ENCODE data around the gene CABP7.

CABP7 gene

DNA sequence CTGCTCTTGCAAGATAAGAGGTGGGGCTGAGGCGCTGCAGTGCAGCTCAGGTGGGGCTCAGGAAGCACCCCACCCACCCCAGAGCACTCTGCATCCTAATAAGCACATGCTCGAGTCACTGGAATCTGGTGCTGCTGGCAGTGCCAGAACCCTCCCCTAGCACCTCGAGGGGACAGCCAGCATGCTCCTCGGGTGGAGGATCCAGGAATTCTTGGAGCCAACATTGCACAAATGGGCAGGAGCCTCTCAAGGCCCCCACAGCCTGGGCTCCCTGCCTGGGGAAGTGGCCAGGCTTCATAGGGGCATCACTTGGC, 27.5 kb upstream of the CABP7 start:
- no peak for DNase-seq (ENCODE audit: insufficient read length)
- no peak for TF ChIP-seq TAF1 (IDR thresholded peaks at IDR 0.05; ENCODE audit: borderline replicate concordance, low read depth, low read length)
- TF ChIP-seq POLR2AphosphoS5 (IDR thresholded peaks at IDR 0.05; ENCODE audit: low read depth, low read length): no peak
- TF ChIP-seq POLR2A (IDR thresholded peaks at IDR 0.05; ENCODE audit: low read depth, low read length): no peak
- FAIRE-seq: no peak

DNA sequence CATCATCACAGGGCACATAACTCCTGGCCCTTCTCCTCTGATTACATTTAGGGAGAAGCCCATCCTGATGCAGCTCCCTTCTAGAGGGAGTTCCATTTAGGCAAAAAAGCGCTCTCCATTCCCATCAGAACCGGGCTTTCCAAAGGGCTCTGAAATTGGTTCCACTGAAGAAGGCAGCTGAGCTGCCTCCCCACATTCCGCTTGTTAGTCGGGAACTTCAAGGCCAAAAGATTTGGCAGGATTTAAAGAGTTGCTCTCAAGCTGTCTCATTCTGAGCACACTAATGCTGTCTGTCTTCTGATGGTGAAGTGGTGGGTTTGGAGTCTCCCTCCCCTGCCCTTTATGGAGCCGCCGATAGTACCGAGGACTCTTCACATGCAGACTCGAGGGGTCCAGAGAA, 26.6 kb upstream of the CABP7 start:
- DNase-seq (ENCODE audit: insufficient read length) (no peak), FAIRE-seq (no peak)
- TF ChIP-seq POLR2A (IDR thresholded peaks at IDR 0.05; ENCODE audit: low read depth, low read length) (no peak), TAF1 (IDR thresholded peaks at IDR 0.05; ENCODE audit: borderline replicate concordance, low read depth, low read length) (no peak), POLR2AphosphoS5 (IDR thresholded peaks at IDR 0.05; ENCODE audit: low read depth, low read length) (no peak)

DNA sequence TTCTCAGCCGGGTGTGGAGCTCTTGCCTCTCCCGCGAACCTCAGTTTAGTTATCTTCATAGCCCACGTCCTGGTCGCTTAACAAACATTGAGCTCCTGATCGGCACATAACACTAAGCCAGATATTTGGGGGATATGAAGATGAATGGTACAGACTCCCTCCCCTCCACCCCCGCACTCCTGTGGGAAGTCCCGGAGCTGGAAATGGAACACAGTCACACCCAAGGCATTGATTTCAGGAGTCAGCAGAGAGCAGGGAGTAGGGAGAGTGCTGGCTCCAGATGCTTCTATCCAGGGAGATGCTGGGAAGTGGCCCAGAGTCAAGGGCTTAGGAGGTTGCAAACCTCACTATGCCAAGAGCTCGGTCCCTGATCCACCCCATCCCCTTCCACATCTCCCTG, 26.1 kb upstream of the CABP7 start:
- TF ChIP-seq TAF1 (IDR thresholded peaks at IDR 0.05; ENCODE audit: borderline replicate concordance, low read depth, low read length) (no peak), POLR2A (IDR thresholded peaks at IDR 0.05; ENCODE audit: low read depth, low read length) (no peak), POLR2AphosphoS5 (IDR thresholded peaks at IDR 0.05; ENCODE audit: low read depth, low read length) (no peak)
- DNase-seq (ENCODE audit: insufficient read length): no peak
- FAIRE-seq: no peak

DNA sequence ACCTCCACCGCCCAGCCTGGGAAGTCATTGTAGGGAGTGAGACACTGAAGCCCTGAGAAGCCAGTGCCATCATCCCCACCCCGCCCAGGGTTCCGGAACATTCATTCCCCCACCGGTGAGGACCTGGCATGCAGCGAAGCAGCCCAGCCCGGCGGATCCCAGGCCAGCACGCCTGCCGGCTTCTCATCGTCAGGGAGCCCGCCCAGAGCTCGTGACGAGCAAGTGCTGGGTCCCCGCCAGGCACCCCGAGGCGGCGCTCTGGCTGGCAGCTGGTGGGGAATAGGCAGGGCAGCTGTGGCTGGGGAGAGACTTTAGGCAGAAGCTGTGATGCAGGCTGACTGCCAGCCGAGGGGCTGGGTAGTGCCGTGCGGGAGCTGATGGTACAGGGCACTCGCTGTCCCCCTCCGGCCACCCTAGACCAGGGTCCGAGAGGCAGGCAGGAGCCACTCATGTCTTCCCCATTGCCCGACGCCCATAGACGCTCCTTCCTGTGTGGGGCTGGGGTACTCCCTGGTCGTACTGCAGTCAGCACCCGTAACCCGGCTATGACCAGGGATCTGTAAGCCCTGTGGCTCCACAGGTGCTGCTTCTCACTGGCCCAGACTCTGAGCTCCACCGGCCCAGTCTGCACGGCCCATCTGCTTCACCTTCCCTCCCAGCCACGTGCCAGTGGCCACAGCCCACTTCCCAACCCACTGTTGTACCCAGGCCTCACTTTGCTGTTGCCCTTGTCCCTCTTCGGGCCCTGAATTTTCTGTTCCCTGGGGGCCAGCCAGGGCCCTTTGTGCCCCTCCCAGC, 24.5 kb upstream of the CABP7 start:
- no peak for TF ChIP-seq POLR2A (IDR thresholded peaks at IDR 0.05; ENCODE audit: low read depth, low read length)
- TF ChIP-seq POLR2AphosphoS5 (IDR thresholded peaks at IDR 0.05; ENCODE audit: low read depth, low read length): no peak
- no peak for TF ChIP-seq TAF1 (IDR thresholded peaks at IDR 0.05; ENCODE audit: borderline replicate concordance, low read depth, low read length)
- FAIRE-seq (no peak), DNase-seq (ENCODE audit: insufficient read length) (no peak)

DNA sequence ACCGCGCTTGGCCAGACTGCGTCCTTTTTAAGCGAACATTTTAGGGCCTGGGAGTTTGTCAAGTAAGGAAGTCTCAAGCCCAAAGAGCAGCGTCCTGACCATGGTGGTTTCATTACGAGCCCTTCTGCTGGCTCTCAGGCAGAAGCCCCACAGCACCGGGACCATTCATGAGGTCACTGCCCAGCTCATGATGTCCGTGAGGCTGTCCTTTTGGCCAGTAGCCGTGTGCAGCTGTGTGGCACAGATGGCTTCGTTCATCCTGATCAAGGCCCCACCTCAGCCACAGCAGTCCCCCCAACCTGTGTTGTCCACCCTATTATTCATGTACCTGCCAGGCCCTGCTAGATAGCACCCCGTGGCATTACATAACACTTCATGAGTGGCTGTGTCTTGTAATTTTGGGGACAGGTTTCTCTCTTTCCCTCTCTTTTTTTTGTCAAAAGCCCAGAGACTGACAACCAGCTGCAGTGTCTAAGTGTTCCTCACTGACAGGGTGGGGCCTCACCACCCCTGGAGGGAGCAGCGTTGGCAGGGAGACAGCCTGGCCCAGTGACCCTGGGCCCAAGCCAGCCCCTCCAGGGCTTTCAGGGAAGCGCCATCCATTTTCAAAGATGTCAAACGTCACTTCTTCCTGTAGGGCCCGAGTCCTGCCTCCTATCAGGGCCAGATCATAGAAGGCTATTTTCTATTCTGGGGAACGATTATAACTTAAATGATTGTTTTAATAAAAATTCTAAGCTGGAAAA, 21.8 kb upstream of the CABP7 start:
- TF ChIP-seq POLR2AphosphoS5 (IDR thresholded peaks at IDR 0.05; ENCODE audit: low read depth, low read length) (no peak), POLR2A (IDR thresholded peaks at IDR 0.05; ENCODE audit: low read depth, low read length) (no peak), TAF1 (IDR thresholded peaks at IDR 0.05; ENCODE audit: borderline replicate concordance, low read depth, low read length) (no peak)
- no peak for FAIRE-seq
- no peak for DNase-seq (ENCODE audit: insufficient read length)

DNA sequence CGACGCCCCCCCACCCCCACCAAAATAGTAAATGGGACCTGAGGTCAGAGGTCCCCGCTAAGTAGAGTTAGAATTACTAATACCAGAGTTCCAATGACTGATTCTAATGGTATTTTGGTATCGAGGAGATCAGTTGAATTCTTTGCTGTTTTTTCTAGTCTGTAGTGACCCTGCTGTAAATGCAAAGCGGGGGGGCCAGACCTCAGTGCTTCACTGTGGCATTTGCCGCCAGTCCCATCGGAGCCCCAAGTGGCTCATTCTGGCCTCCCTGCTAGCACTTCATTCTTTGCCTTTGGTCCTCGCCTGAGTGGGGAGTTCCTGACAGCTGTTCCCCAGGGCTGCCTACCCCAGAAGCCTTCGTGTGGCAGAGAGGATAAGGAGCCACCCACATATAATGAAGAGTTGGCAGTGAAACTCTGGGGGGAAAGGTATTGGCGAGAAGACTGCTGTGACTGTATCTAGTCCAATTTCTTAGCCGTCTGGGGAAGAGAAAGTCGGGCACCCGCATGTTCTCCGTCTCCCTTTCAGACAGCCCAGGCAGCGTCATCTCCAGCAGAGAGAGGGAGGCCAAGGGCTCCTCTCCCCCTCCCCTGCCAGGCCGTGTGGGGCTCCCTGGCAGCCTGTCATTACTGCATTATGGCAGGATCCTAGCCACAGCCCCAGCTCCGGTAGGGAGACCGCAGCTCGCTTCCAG, 19.4 kb upstream of the CABP7 start:
- no peak for TF ChIP-seq TAF1 (IDR thresholded peaks at IDR 0.05; ENCODE audit: borderline replicate concordance, low read depth, low read length)
- TF ChIP-seq POLR2AphosphoS5 (IDR thresholded peaks at IDR 0.05; ENCODE audit: low read depth, low read length): no peak
- no peak for TF ChIP-seq POLR2A (IDR thresholded peaks at IDR 0.05; ENCODE audit: low read depth, low read length)
- DNase-seq (ENCODE audit: insufficient read length) (no peak), FAIRE-seq (no peak)

DNA sequence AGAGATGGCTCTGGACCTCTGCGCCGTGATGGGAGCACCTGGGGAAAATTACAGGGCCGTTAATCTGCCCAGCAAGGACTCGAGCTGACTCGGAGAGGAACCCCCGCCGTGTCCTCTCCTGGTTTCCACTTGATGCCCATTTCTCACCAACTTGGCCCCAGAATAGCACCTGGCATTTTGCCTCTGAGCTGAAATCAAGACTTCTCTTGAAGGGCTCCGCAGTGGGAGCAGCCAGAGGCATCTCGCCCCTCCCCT, 19.0 kb upstream of the CABP7 start:
- TF ChIP-seq POLR2AphosphoS5 (IDR thresholded peaks at IDR 0.05; ENCODE audit: low read depth, low read length) (no peak), TAF1 (IDR thresholded peaks at IDR 0.05; ENCODE audit: borderline replicate concordance, low read depth, low read length) (no peak), POLR2A (IDR thresholded peaks at IDR 0.05; ENCODE audit: low read depth, low read length) (no peak)
- no peak for FAIRE-seq
- DNase-seq (ENCODE audit: insufficient read length): no peak

DNA sequence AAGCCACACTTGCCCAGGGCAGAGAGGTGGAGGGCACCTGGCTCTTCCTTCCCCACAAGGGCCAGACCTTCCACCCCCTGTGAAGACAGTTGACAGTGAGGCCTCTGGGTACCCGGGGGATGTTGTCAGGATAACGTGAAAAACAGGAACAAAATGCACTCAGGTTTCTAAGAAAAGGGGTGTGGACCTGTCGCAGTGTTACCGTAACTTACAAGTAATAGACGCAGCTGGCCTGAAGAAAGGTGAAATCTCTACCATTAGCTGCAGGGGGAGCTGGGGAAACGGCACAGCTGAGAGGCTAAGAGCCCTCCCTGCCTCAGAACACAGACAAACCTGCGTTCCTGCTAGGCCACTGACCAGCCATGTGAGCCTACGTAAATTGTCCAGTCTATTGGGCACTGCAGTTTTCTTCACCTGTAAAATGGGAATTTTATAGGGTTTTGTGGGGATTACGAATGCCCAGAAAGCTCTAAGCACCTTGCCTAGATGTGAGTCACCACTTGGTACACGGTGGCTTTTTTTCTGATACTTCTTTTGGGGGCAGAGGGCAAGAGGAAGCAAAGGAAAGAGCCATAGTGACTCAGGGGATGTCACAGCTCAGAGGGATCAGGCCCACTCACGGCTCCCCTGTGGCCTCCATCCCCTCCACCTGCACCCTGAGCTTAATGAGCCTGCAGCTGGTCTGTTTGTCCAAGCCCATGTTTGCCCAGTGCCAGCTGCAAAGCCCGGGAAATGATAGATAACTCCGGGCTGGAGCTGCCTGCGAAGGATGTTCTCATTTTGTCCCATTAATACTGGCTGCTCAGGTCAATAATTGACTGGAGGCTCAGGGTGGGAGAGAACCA, 18.4 kb upstream of the CABP7 start:
- FAIRE-seq (no peak), DNase-seq (ENCODE audit: insufficient read length) (no peak)
- TF ChIP-seq POLR2A (IDR thresholded peaks at IDR 0.05; ENCODE audit: low read depth, low read length) (no peak), POLR2AphosphoS5 (IDR thresholded peaks at IDR 0.05; ENCODE audit: low read depth, low read length) (no peak), TAF1 (IDR thresholded peaks at IDR 0.05; ENCODE audit: borderline replicate concordance, low read depth, low read length) (no peak)

DNA sequence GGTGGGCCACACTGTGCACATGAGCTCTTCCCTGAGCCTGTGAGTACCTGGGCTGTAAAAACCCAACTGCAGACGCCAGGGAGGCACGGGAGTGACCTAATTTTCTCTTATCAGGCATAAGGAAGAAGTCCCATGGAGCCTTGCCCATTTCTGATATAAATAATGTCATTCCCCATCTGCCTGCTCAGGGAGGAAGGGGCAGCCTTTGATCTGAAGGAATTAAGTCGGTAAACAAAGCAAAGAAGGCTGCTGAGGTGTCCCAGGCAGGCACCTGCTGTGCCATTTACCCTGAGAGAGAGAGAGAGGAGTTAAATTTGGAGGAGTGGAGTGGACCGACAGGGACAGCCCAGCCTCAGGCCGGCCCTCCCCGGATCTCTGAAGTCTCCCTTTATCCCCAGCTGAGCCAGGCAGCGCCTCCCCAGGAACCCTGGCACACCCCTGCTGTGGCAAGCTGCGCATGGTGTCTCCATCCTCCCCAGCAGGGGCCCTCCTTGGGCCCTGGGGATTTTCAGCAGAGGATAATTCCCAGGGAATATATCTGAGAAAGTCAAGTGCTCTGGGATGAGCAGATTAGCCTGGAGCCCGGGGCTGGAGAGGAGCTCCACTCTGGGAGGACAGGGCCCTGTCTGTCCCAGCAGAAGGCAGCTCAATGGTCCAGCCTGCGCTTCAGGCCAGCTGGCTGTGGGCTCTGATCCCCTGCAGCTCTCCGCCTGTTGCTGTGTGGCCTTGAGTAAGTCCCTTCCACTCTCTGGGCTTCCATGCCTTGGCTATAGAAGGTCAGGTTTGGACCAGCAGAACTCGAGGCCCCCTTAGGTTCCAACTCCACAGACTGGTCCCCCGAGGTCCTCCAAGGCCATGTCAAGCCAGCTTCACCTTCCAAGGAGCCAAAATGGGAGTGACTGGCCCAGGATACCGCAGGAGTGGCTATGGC, 17.5 kb upstream of the CABP7 start:
- TF ChIP-seq TAF1 (IDR thresholded peaks at IDR 0.05; ENCODE audit: borderline replicate concordance, low read depth, low read length) (no peak), POLR2AphosphoS5 (IDR thresholded peaks at IDR 0.05; ENCODE audit: low read depth, low read length) (no peak), POLR2A (IDR thresholded peaks at IDR 0.05; ENCODE audit: low read depth, low read length) (no peak)
- no peak for DNase-seq (ENCODE audit: insufficient read length)
- no peak for FAIRE-seq

DNA sequence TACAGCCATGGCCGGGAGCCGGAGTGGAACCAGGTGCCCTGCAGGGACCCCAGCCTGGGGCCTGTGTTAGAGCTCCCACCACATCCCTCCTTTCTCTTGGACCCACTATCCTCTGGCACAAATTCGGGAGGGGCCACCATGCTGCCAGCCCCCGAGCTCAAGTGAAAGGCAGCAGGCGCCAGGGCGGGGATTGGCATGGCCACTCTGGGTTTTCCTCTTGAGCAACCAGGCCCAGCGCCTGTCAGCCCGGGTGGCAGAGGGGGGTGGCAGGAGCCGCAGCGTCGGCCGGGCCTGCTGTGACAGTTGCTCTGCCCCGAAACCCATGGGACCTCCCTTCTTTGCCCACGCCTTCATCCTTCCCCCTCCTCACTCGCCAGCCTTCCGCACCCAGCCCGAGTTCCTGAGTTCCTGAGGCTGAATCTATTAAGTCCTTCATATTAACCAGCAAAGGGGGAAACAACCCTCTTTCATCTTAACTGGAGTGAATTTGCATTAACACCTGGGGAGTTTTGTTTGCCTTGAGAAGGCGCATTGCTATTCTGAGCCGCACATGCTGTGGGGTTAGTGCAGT, 16.8 kb upstream of the CABP7 start:
- DNase-seq (ENCODE audit: insufficient read length) (no peak), FAIRE-seq (no peak)
- TF ChIP-seq POLR2A (IDR thresholded peaks at IDR 0.05; ENCODE audit: low read depth, low read length) (no peak), TAF1 (IDR thresholded peaks at IDR 0.05; ENCODE audit: borderline replicate concordance, low read depth, low read length) (no peak), POLR2AphosphoS5 (IDR thresholded peaks at IDR 0.05; ENCODE audit: low read depth, low read length) (no peak)

Data from GM12892 (cell line).